Panc1 (cell line): ENCODE results near the gene LMO1.

Experiments
- CTCF ChIP-seq: fragments of 450-650 bp; IDR thresholded peaks from 2 replicates; pipeline ENCODE4 v1.5.1; 2017; ENCODE audit warnings: mild to moderate bottlenecking
- TF ChIP-seq, protein P1 (sequence below), 2 experiments: IDR thresholded peaks; 2 replicates each; pipeline ENCODE4 v1.6.1; 2011 to 2012; ENCODE audit warnings: low read depth in 2 of 2, control low read depth in 1 of 2, low read length in 1 of 2, mild to moderate bottlenecking in 1 of 2, moderate library complexity in 1 of 2; ENCODE audit not compliant: insufficient read depth in 1 of 2

DNA sequence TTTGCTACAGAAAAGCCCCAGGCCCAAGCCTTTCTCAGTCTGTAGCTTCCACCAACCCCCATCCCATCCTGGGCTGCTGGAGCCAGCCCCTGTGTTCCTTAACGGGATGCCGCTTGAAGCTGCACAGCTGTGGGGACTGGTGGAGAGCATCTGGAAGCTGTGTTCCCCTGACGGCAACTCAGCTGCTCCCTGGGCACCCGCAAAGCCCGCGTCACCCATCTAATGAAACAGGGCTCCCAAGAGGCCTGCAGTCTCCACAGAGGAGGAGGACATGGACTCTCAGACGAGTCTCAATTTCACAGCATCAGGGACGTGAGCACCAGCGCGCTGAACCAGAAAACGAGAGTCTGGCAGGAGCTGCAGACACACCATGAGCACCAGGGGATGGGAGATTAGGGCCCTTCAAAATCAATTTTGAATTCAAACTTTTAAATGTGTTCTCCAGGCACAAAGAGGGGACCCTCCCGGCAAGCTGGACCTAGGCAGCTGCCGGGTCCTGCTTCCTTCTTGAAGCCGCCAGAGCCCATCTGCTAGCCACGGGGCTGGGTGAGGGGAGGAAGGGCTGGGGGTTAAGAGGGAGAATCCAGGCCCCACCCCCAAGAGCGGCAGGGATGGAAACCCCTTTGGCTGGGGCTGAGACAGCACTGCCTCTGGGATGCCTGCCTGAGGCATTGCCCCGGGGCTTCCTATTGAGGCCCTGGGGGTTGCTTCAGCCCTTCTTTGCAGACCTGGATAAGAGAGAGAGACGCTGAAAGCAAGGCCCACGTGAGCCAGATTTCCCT is 21.0 kb downstream of the LMO1 start:
- TF ChIP-seq, protein P1, sequence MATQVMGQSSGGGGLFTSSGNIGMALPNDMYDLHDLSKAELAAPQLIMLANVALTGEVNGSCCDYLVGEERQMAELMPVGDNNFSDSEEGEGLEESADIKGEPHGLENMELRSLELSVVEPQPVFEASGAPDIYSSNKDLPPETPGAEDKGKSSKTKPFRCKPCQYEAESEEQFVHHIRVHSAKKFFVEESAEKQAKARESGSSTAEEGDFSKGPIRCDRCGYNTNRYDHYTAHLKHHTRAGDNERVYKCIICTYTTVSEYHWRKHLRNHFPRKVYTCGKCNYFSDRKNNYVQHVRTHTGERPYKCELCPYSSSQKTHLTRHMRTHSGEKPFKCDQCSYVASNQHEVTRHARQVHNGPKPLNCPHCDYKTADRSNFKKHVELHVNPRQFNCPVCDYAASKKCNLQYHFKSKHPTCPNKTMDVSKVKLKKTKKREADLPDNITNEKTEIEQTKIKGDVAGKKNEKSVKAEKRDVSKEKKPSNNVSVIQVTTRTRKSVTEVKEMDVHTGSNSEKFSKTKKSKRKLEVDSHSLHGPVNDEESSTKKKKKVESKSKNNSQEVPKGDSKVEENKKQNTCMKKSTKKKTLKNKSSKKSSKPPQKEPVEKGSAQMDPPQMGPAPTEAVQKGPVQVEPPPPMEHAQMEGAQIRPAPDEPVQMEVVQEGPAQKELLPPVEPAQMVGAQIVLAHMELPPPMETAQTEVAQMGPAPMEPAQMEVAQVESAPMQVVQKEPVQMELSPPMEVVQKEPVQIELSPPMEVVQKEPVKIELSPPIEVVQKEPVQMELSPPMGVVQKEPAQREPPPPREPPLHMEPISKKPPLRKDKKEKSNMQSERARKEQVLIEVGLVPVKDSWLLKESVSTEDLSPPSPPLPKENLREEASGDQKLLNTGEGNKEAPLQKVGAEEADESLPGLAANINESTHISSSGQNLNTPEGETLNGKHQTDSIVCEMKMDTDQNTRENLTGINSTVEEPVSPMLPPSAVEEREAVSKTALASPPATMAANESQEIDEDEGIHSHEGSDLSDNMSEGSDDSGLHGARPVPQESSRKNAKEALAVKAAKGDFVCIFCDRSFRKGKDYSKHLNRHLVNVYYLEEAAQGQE (IDR thresholded peaks at IDR 0.05; ENCODE audit: insufficient read depth in 1 of 2, low read depth in 2 of 2, low read length in 1 of 2) = no peak
- TF ChIP-seq CTCF = no peak
